ENCODE measurements around the gene MFRP. TPM values are rescaled to one million over a fixed set of nuclear protein-coding genes. Genes with fewer than 3 reads are reported as not detected.

MFRP gene
- polyA plus RNA-seq, 2 of the 4 experiments (the other 2 are of a cell fraction) = not detected

DNA sequence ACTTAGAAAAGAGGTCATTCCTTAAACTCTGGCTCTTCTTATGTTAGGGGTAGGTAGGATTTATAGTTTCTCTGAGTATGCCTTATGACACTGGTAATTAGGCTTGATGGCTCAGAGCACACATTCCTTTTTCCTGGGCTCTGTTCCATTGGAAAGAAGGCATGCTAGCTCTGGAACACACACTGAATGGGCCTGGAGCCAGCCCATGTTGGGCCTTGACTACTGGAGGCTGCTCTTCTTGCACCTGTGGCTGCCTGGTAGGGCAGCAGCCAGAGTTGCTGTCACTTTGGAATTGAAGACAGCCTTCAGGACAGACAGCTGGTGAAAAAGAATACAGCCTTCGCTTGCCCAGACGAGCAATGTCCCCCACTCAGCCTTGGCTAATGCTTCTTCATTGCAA is 47.8 kb downstream of the MFRP start:
- H3K4me1 ChIP-seq = no peaks in the 10 kb centered on the region
- ChIA-PET POLR2A (no interaction called here), CTCF (no interaction called here)
- no peak overlapping the region for H3K4me2 ChIP-seq
- no peaks in the 10 kb centered on the region for H3K9me3 ChIP-seq
- ATAC-seq (no peak), FAIRE-seq (no peak), DNase-seq (ENCODE audit: low read depth in 1 of 2, low spot score in 1 of 2) (no peak)
- WGBS (ENCODE audit: missing lambda C conversion rate) = 98% methylated on average over 2 of the region's 2 CpGs
- H3K27ac ChIP-seq = no peak overlapping the region
- H3K4me3 ChIP-seq = no peak overlapping the region
- TF ChIP-seq EHMT2 (IDR thresholded peaks at IDR 0.05; ENCODE audit: low read depth) (no peak), EP300 (IDR thresholded peaks at IDR 0.05) (no peak), HEYL (CRISPR knock-in tag; IDR thresholded peaks at IDR 0.05) (no peak), CHD4 (IDR thresholded peaks at IDR 0.05; ENCODE audit: borderline replicate concordance) (no peak), RNF2 (IDR thresholded peaks at IDR 0.05; ENCODE audit: borderline replicate concordance, low read depth) (no peak), PHF8 (IDR thresholded peaks at IDR 0.05; ENCODE audit: borderline replicate concordance, low read depth) (no peak), KDM1A (IDR thresholded peaks at IDR 0.05; ENCODE audit: low read depth) (no peak), FOXS1 (CRISPR knock-in tag; IDR thresholded peaks at IDR 0.05) (no peak), SMC3 (IDR thresholded peaks at IDR 0.05) (no peak), RFX5 (IDR thresholded peaks at IDR 0.05) (no peak), NFE2L2 (conservative IDR thresholded peaks at IDR 0.05; ENCODE audit: low read length) (no peak)
- TF ChIP-seq, protein P1, sequence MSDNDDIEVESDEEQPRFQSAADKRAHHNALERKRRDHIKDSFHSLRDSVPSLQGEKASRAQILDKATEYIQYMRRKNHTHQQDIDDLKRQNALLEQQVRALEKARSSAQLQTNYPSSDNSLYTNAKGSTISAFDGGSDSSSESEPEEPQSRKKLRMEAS (IDR thresholded peaks at IDR 0.05) = no peak
- TF ChIP-seq, protein P2, sequence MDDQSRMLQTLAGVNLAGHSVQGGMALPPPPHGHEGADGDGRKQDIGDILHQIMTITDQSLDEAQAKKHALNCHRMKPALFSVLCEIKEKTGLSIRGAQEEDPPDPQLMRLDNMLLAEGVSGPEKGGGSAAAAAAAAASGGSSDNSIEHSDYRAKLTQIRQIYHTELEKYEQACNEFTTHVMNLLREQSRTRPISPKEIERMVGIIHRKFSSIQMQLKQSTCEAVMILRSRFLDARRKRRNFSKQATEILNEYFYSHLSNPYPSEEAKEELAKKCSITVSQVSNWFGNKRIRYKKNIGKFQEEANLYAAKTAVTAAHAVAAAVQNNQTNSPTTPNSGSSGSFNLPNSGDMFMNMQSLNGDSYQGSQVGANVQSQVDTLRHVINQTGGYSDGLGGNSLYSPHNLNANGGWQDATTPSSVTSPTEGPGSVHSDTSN (IDR thresholded peaks at IDR 0.05) = no peak

DNA sequence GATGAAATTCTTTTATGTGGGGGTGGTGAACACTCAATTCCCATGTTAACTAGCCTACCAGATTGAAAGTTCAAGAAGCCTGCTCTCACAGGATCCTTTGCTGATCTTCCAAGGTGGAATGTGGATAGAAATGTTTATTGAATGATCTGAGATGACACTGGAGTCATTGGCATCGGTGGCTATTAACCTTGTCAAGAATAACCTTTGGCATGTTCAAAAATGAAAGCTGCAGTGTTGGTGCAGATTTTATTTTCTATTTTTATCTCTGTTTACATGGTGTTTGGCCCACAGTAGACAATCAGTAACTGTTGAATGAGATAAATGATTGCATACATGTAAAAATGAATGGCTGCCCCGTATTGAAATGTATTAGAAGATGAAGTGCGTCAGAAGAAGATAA is 48.6 kb downstream of the MFRP start:
- H3K9me3 ChIP-seq = no peaks in the 10 kb centered on the region
- ChIA-PET POLR2A (no interaction called here), CTCF (interaction anchor here (1.0 to 1.5 kb wide), 4 partner anchors 13 to 177 kb away, joined by 3 to 5 read pairs (median 4); no protein-coding TSS in a partner anchor)
- no peak overlapping the region for H3K27ac ChIP-seq
- no peak for FAIRE-seq
- H3K4me3 ChIP-seq = no peak overlapping the region
- DNase-seq (ENCODE audit: low read depth in 1 of 2, low spot score in 1 of 2) = no peak
- 88% methylated on average over 3 of the region's 3 CpGs for WGBS (ENCODE audit: missing lambda C conversion rate)
- ATAC-seq = no peak
- H3K4me1 ChIP-seq = no peaks in the 10 kb centered on the region
- no peak overlapping the region for H3K4me2 ChIP-seq
- TF ChIP-seq ZC3H11A (IDR thresholded peaks at IDR 0.05) (no peak), RAD21 (conservative IDR thresholded peaks at IDR 0.05 in 1 of 2, IDR thresholded peaks at IDR 0.05 in 1 of 2) (no peak), SREBF2 (IDR thresholded peaks at IDR 0.05) (no peak), HOXB13 (CRISPR knock-in tag; IDR thresholded peaks at IDR 0.05; ENCODE audit: low read depth) (no peak), ZFP36 (IDR thresholded peaks at IDR 0.05; ENCODE audit: borderline replicate concordance, partially characterized antibody) (no peak), RNF2 (IDR thresholded peaks at IDR 0.05; ENCODE audit: borderline replicate concordance, low read depth) (no peak)
- TF ChIP-seq, protein P3, sequence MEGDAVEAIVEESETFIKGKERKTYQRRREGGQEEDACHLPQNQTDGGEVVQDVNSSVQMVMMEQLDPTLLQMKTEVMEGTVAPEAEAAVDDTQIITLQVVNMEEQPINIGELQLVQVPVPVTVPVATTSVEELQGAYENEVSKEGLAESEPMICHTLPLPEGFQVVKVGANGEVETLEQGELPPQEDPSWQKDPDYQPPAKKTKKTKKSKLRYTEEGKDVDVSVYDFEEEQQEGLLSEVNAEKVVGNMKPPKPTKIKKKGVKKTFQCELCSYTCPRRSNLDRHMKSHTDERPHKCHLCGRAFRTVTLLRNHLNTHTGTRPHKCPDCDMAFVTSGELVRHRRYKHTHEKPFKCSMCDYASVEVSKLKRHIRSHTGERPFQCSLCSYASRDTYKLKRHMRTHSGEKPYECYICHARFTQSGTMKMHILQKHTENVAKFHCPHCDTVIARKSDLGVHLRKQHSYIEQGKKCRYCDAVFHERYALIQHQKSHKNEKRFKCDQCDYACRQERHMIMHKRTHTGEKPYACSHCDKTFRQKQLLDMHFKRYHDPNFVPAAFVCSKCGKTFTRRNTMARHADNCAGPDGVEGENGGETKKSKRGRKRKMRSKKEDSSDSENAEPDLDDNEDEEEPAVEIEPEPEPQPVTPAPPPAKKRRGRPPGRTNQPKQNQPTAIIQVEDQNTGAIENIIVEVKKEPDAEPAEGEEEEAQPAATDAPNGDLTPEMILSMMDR (IDR thresholded peaks at IDR 0.05) = no peak

DNA sequence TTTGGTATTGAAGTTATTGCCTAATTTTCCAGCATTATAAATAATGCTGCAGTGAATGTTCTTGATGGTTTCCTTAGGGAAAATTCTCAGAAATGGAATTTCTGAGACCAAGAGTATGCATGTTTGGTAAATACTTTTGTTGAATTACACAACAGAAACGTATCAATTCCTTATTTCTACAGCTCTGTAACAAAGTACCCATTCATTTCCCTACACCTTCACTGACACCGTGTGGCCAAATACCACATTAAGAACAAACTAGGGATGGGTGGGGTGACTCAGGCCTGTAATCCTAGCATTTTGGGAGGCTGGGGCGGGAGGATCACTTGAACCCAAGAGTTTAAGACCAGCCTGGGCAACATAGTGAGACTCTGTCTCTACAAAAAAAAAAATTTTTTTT is 51.3 kb downstream of the MFRP start:
- no peak overlapping the region for H3K4me3 ChIP-seq
- H3K9me3 ChIP-seq = peaks cover 13% of the 10 kb centered on the region
- FAIRE-seq (no peak), ATAC-seq (peak in 1 of 2 experiments; percentile 57; a peak in 2 of 6 replicates), DNase-seq (ENCODE audit: low read depth in 1 of 2, low spot score in 1 of 2) (peak in 1 of 2 experiments; percentile 13)
- H3K27ac ChIP-seq = no peak overlapping the region
- no peak overlapping the region for H3K4me2 ChIP-seq
- ChIA-PET POLR2A (no interaction called here), CTCF (interaction anchor here (1.0 kb wide), 1 partner anchor 86 kb away, joined by 3 read pairs; the partner anchor contains the start of gene USP2)
- no peak for TF ChIP-seq TFCP2L1 (CRISPR knock-in tag; IDR thresholded peaks at IDR 0.05)
- TF ChIP-seq POLR2A (IDR thresholded peaks at IDR 0.05; ENCODE audit: low read length) = no peak
- peak in 1 of 2 experiments; percentile 26; a peak in 1 of 5 replicates for TF ChIP-seq RAD21 (conservative IDR thresholded peaks at IDR 0.05 in 1 of 2, IDR thresholded peaks at IDR 0.05 in 1 of 2)
- 56% methylated on average over 3 of the region's 3 CpGs for WGBS (ENCODE audit: missing lambda C conversion rate)
- H3K4me1 ChIP-seq = no peaks in the 10 kb centered on the region

Data from A549 (cell line).